ENCODE results near the gene MRPS10. TPM values are rescaled to one million over a fixed set of nuclear protein-coding genes. Genes with fewer than 3 reads are reported as not detected.

Gene MRPS10
- total RNA-seq, 1 donor from 2014 or later: 28.8 TPM

- DNase-seq (ENCODE audit: low spot score): no peak
- no peak for TF ChIP-seq CTCF (IDR thresholded peaks at IDR 0.05)
- Mint-ChIP-seq H3K27me3 (ENCODE audit: low read depth) (peaks cover 10% of the 10 kb centered on the region), H3K27ac (ENCODE audit: unreplicated experiment) (no peak overlapping the region), H3K9me3 (ENCODE audit: low read depth) (no peaks in the 10 kb centered on the region), H3K4me3 (ENCODE audit: unreplicated experiment) (no peak overlapping the region), H3K4me1 (ENCODE audit: low read depth) (peaks cover 8% of the 10 kb centered on the region), H3K36me3 (ENCODE audit: low read depth) (no peaks in the 10 kb centered on the region)
These were observed 58.1 kb downstream of the MRPS10 start for GRCh38 chr6:42159431-42160024.

GRCh38 chr6:42158631-42159030, 59.0 kb downstream of the MRPS10 start:
- no peak for TF ChIP-seq CTCF (IDR thresholded peaks at IDR 0.05)
- H3K4me3 Mint-ChIP-seq (ENCODE audit: unreplicated experiment): no peak overlapping the region
- DNase-seq (ENCODE audit: low spot score): no peak
- H3K4me1 Mint-ChIP-seq (ENCODE audit: low read depth): peaks cover 2% of the 10 kb centered on the region
- H3K27me3 Mint-ChIP-seq (ENCODE audit: low read depth): peaks cover 12% of the 10 kb centered on the region
- H3K9me3 Mint-ChIP-seq (ENCODE audit: low read depth): no peaks in the 10 kb centered on the region
- H3K36me3 Mint-ChIP-seq (ENCODE audit: low read depth): no peaks in the 10 kb centered on the region
- H3K27ac Mint-ChIP-seq (ENCODE audit: unreplicated experiment): no peak overlapping the region

GRCh38 chr6:42158011-42158410, 59.6 kb downstream of the MRPS10 start:
- Mint-ChIP-seq H3K27me3 (ENCODE audit: low read depth) (peaks cover 15% of the 10 kb centered on the region), H3K4me3 (ENCODE audit: unreplicated experiment) (no peak overlapping the region), H3K27ac (ENCODE audit: unreplicated experiment) (no peak overlapping the region), H3K9me3 (ENCODE audit: low read depth) (no peaks in the 10 kb centered on the region), H3K4me1 (ENCODE audit: low read depth) (peaks cover 2% of the 10 kb centered on the region), H3K36me3 (ENCODE audit: low read depth) (no peaks in the 10 kb centered on the region)
- TF ChIP-seq CTCF (IDR thresholded peaks at IDR 0.05): no peak
- no peak for DNase-seq (ENCODE audit: low spot score)

Other genes with a start within 250 kb of the MRPS10 start
- 17.0 to 20.4 TPM (median 17.2 TPM) in 3 replicates for gene TAF8, start 167.3 kb downstream of the MRPS10 start, total RNA-seq
- gene C6orf132, start 75.2 kb downstream of the MRPS10 start, total RNA-seq: 0.75 to 5.8 TPM (median 5.2 TPM) in 3 replicates
- 0.38 TPM in 1 of 3 replicates, not detected in the others for gene GUCA1A, start 44.5 kb downstream of the MRPS10 start, total RNA-seq
- gene GUCA1B, start 22.9 kb downstream of the MRPS10 start, total RNA-seq: 0.54 to 1.1 TPM (median 0.77 TPM) in 3 replicates
- gene TRERF1, start 234.1 kb upstream of the MRPS10 start, total RNA-seq: 1.8 to 3.3 TPM (median 2.4 TPM) in 3 replicates

Data from chondrocyte (in vitro differentiated cells).